Measurements from ENCODE around the gene SVEP1. TPM values are rescaled to one million over a fixed set of nuclear protein-coding genes. Genes with fewer than 3 reads are reported as not detected.

The SVEP1 gene
- total and polyA plus RNA-seq, 10 donors = 0.98 to 44.9 (median 25.8) TPM

- DNase-seq = no peak
- H3K9me3 ChIP-seq = peaks cover 0 to 11% (median 0%) of the 10 kb centered on the region in 8 donors
- H3K27ac ChIP-seq = peak overlapping the region in 3 of 8 donors; percentile 78 to 83 (median 79)
- peaks cover 0 to 18% (median 5%) of the 10 kb centered on the region in 6 donors for H3K4me1 ChIP-seq
- no peaks in the 10 kb centered on the region for H3K36me3 ChIP-seq
- intact Hi-C loops (cut with DNase I; ENCODE audit: low total_unique reads) = no loop called here
- H3K27me3 ChIP-seq (replicated peaks in 1 of 7) = peaks cover 0 to 49% (median 34%) of the 10 kb centered on the region in 7 donors
- TF ChIP-seq POLR2A (IDR thresholded peaks at IDR 0.05) (no peak), CTCF (IDR thresholded peaks at IDR 0.05 in 8 of 11, conservative IDR thresholded peaks at IDR 0.05 in 3 of 11) (no peak), POLR2AphosphoS5 (IDR thresholded peaks at IDR 0.05) (no peak)
- WGBS, 5 donors = 64 to 78% (median 69%) methylated on average over 6 of the region's 6 CpGs
- no peak overlapping the region for H3K4me3 ChIP-seq
These were observed 1.3 kb upstream of the SVEP1 start for GRCh38 chr9:110580850-110581249.

- peak overlapping the region; percentile 8 to 65 (median 30) for H3K4me3 ChIP-seq
- intact Hi-C loops (cut with DNase I; ENCODE audit: low total_unique reads) = no loop called here
- peaks cover 0 to 5% (median 0%) of the 10 kb centered on the region in 8 donors for H3K9me3 ChIP-seq
- peaks cover 0 to 49% (median 34%) of the 10 kb centered on the region in 7 donors for H3K27me3 ChIP-seq (replicated peaks in 1 of 7)
- no peak for TF ChIP-seq CTCF (IDR thresholded peaks at IDR 0.05 in 8 of 11, conservative IDR thresholded peaks at IDR 0.05 in 3 of 11)
- peak in 1 of 3 donors; percentile 42 for TF ChIP-seq POLR2AphosphoS5 (IDR thresholded peaks at IDR 0.05)
- no peak for TF ChIP-seq POLR2A (IDR thresholded peaks at IDR 0.05)
- no peak for DNase-seq
- H3K4me1 ChIP-seq = peaks cover 0 to 18% (median 5%) of the 10 kb centered on the region in 6 donors
- H3K27ac ChIP-seq = peak overlapping the region in 7 of 8 donors; percentile 74 to 83 (median 79)
- WGBS, 5 donors = 4 to 9% (median 5%) methylated on average over 13 of the region's 13 CpGs
- H3K36me3 ChIP-seq = no peaks in the 10 kb centered on the region
These were observed 300 bp upstream of the SVEP1 start for GRCh38 chr9:110579862-110580219.

- TF ChIP-seq POLR2A (IDR thresholded peaks at IDR 0.05) = no peak
- TF ChIP-seq CTCF (IDR thresholded peaks at IDR 0.05 in 8 of 11, conservative IDR thresholded peaks at IDR 0.05 in 3 of 11) = no peak
- TF ChIP-seq POLR2AphosphoS5 (IDR thresholded peaks at IDR 0.05) = no peak
- DNase-seq = no peak
- intact Hi-C loops (cut with DNase I; ENCODE audit: low total_unique reads) = no loop called here
- Histone ChIP-seq H3K4me1 (peaks cover 0 to 18% (median 5%) of the 10 kb centered on the region in 6 donors), H3K27me3 (replicated peaks in 1 of 7) (peaks cover 0 to 49% (median 34%) of the 10 kb centered on the region in 7 donors), H3K4me3 (peak overlapping the region; percentile 25 to 65 (median 31)), H3K27ac (peak overlapping the region in 7 of 8 donors; percentile 74 to 83 (median 79)), H3K36me3 (no peaks in the 10 kb centered on the region), H3K9me3 (no peaks in the 10 kb centered on the region)
- 12 to 18% (median 12%) methylated on average over 14 to 22 of the region's 22 CpGs for WGBS, 5 donors
These were observed 937 bp downstream of the SVEP1 start for GRCh38 chr9:110578575-110579033.

GRCh38 chr9:110575945-110576344 is 3.6 kb downstream of the SVEP1 start:
- Histone ChIP-seq H3K9me3 (no peaks in the 10 kb centered on the region), H3K27ac (no peak overlapping the region), H3K4me1 (peaks cover 0 to 18% (median 5%) of the 10 kb centered on the region in 6 donors), H3K36me3 (no peaks in the 10 kb centered on the region), H3K27me3 (replicated peaks in 1 of 7) (peaks cover 0 to 45% (median 34%) of the 10 kb centered on the region in 7 donors), H3K4me3 (peak overlapping the region in 2 of 8 donors; percentile 24 to 50)
- intact Hi-C loops (cut with DNase I; ENCODE audit: low total_unique reads) = no loop called here
- TF ChIP-seq CTCF (IDR thresholded peaks at IDR 0.05 in 8 of 11, conservative IDR thresholded peaks at IDR 0.05 in 3 of 11) = no peak
- no peak for TF ChIP-seq POLR2A (IDR thresholded peaks at IDR 0.05)
- no peak for TF ChIP-seq POLR2AphosphoS5 (IDR thresholded peaks at IDR 0.05)
- no peak for DNase-seq
